ENCODE measurements around the gene HDAC4. TPM values are rescaled to one million over a fixed set of nuclear protein-coding genes. Genes with fewer than 3 reads are reported as not detected.

The HDAC4 gene
- total and polyA plus RNA-seq, 9 of the 15 experiments (the other 6 are each of a cell fraction or from before 2014, with no cell fraction given) = 0.11 to 20.2 (median 4.0) TPM

DNA sequence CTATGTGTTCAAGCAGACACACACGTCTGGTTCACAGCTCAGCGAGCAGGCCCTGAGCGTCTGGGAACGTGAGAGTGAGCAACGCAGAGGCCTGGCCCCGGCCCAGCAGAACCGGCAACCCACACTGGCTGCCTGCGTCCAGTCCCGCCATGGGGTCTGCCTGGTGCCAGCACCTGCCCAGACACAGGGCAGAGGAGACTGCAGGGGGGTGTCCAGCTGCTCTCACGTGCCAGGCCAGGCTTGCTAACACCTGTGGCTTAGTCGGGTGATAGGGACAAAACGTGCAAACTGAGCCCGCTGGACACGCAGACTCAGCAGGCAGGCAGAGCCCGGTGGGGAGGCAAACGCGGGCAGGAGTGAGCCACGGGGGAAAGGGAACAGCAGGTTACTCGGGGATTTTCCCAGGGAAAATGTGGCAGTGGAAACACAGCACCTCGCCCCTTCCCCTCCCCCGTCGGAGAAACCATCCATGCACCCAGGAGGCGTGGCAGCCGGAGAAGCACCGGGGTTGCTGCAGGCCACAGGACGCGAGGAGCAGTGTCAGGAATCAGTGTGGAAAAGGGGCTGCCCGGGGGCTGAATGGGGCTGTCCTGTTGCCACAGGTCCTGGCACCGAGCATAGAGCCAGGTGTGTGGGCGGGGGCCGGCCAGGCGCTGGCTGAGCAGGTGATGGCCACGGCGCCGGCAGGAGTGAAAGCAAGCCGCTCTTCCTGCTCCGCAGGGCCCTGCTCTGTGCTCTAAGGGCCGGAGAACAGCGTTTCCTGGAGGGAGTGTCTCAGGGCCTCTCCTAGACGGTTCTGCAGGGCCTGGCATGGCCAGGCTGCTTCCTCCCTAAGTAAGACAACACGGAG, 154.7 kb downstream of the HDAC4 start (continued):
- TF ChIP-seq, protein P1, sequence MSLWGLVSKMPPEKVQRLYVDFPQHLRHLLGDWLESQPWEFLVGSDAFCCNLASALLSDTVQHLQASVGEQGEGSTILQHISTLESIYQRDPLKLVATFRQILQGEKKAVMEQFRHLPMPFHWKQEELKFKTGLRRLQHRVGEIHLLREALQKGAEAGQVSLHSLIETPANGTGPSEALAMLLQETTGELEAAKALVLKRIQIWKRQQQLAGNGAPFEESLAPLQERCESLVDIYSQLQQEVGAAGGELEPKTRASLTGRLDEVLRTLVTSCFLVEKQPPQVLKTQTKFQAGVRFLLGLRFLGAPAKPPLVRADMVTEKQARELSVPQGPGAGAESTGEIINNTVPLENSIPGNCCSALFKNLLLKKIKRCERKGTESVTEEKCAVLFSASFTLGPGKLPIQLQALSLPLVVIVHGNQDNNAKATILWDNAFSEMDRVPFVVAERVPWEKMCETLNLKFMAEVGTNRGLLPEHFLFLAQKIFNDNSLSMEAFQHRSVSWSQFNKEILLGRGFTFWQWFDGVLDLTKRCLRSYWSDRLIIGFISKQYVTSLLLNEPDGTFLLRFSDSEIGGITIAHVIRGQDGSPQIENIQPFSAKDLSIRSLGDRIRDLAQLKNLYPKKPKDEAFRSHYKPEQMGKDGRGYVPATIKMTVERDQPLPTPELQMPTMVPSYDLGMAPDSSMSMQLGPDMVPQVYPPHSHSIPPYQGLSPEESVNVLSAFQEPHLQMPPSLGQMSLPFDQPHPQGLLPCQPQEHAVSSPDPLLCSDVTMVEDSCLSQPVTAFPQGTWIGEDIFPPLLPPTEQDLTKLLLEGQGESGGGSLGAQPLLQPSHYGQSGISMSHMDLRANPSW (CRISPR knock-in tag; IDR thresholded peaks at IDR 0.05) = no peak
- TF ChIP-seq TAF15 (IDR thresholded peaks at IDR 0.05; ENCODE audit: low read depth, low read length) (no peak), NCOA6 (IDR thresholded peaks at IDR 0.05) (no peak), MECOM (CRISPR knock-in tag; IDR thresholded peaks at IDR 0.05) (no peak), NFIC (IDR thresholded peaks at IDR 0.05) (no peak), TAF7 (tag; IDR thresholded peaks at IDR 0.05) (no peak), HMBOX1 (IDR thresholded peaks at IDR 0.05) (no peak), ZC3H11A (IDR thresholded peaks at IDR 0.05; ENCODE audit: low read depth, low read length) (no peak), TBL1XR1 (IDR thresholded peaks at IDR 0.05; ENCODE audit: low read length in 2 of 2) (no peak), KLF1 (tag; IDR thresholded peaks at IDR 0.05) (no peak)
